Measurements from ENCODE around the gene SCLY.

Gene SCLY

GRCh38 chr2:238138331-238139195 lies 77.8 kb downstream of the SCLY start, which contains the start of gene KLHL30:
TSS of gene KLHL30 (plus strand) at chr2:238138668. CDS start at chr2:238140755, 2,087 bp downstream.
- no peak within 1 kb of the TSS for H3K27ac ChIP-seq (ENCODE audit: low read depth, low read length)
- H3K9me3 ChIP-seq (ENCODE audit: control insufficient read depth, insufficient read depth, low read depth, low read length), result no peaks in the 10 kb centered on the region
- H3K9ac ChIP-seq (ENCODE audit: low read length), result no peak within 1 kb of the TSS
- no peaks in the 10 kb centered on the region for H3K36me3 ChIP-seq (ENCODE audit: control insufficient read depth, insufficient read depth, low read length)
- H3K27me3 ChIP-seq (ENCODE audit: control insufficient read depth, insufficient read depth, low read length), result no peaks in the 10 kb centered on the region
- no peak within 1 kb of the TSS for H3K4me3 ChIP-seq (ENCODE audit: low read depth, low read length)
- H3K4me1 ChIP-seq (ENCODE audit: control insufficient read depth, insufficient read depth, low read length), result peaks cover 11% of the 10 kb centered on the region; the same call in 1 of the 2 replicates

GRCh38 chr2:238139196-238140039 lies 78.6 kb downstream of the SCLY start:
- Histone ChIP-seq H3K9ac (ENCODE audit: low read length) (no peak overlapping the region), H3K4me1 (ENCODE audit: control insufficient read depth, insufficient read depth, low read length) (peaks cover 11% of the 10 kb centered on the region; the same call in 1 of the 2 replicates)

GRCh38 chr2:238140040-238140439 lies 79.2 kb downstream of the SCLY start:
- H3K36me3 ChIP-seq (ENCODE audit: control insufficient read depth, insufficient read depth, low read length), result no peaks in the 10 kb centered on the region
- H3K27me3 ChIP-seq (ENCODE audit: control insufficient read depth, insufficient read depth, low read length), result no peaks in the 10 kb centered on the region
- no peak overlapping the region for H3K4me3 ChIP-seq (ENCODE audit: low read depth, low read length)
- peaks cover 11% of the 10 kb centered on the region; the same call in 1 of the 2 replicates for H3K4me1 ChIP-seq (ENCODE audit: control insufficient read depth, insufficient read depth, low read length)
- no peaks in the 10 kb centered on the region for H3K9me3 ChIP-seq (ENCODE audit: control insufficient read depth, insufficient read depth, low read depth, low read length)
- no peak overlapping the region for H3K27ac ChIP-seq (ENCODE audit: low read depth, low read length)
- no peak overlapping the region for H3K9ac ChIP-seq (ENCODE audit: low read length)

More at GRCh38 chr2:238139196-238140039, 78.6 kb downstream of the SCLY start:
- Histone ChIP-seq H3K4me3 (ENCODE audit: low read depth, low read length) (no peak overlapping the region), H3K9me3 (ENCODE audit: control insufficient read depth, insufficient read depth, low read depth, low read length) (no peaks in the 10 kb centered on the region), H3K27ac (ENCODE audit: low read depth, low read length) (no peak overlapping the region), H3K27me3 (ENCODE audit: control insufficient read depth, insufficient read depth, low read length) (no peaks in the 10 kb centered on the region), H3K36me3 (ENCODE audit: control insufficient read depth, insufficient read depth, low read length) (no peaks in the 10 kb centered on the region)

GRCh38 chr2:238140721-238141540 lies 80.1 kb downstream of the SCLY start:
- Histone ChIP-seq H3K27me3 (ENCODE audit: control insufficient read depth, insufficient read depth, low read length) (no peaks in the 10 kb centered on the region), H3K4me1 (ENCODE audit: control insufficient read depth, insufficient read depth, low read length) (peaks cover 11% of the 10 kb centered on the region; the same call in 1 of the 2 replicates), H3K27ac (ENCODE audit: low read depth, low read length) (no peak overlapping the region), H3K9ac (ENCODE audit: low read length) (no peak overlapping the region), H3K36me3 (ENCODE audit: control insufficient read depth, insufficient read depth, low read length) (no peaks in the 10 kb centered on the region), H3K4me3 (ENCODE audit: low read depth, low read length) (no peak overlapping the region), H3K9me3 (ENCODE audit: control insufficient read depth, insufficient read depth, low read depth, low read length) (no peaks in the 10 kb centered on the region)

GRCh38 chr2:238141541-238142318 lies 80.9 kb downstream of the SCLY start:
- H3K27me3 ChIP-seq (ENCODE audit: control insufficient read depth, insufficient read depth, low read length), result no peaks in the 10 kb centered on the region
- no peak overlapping the region for H3K4me3 ChIP-seq (ENCODE audit: low read depth, low read length)
- H3K9ac ChIP-seq (ENCODE audit: low read length), result no peak overlapping the region
- H3K9me3 ChIP-seq (ENCODE audit: control insufficient read depth, insufficient read depth, low read depth, low read length), result no peaks in the 10 kb centered on the region
- H3K27ac ChIP-seq (ENCODE audit: low read depth, low read length), result no peak overlapping the region
- no peaks in the 10 kb centered on the region for H3K36me3 ChIP-seq (ENCODE audit: control insufficient read depth, insufficient read depth, low read length)
- peaks cover 11% of the 10 kb centered on the region; the same call in 1 of the 2 replicates for H3K4me1 ChIP-seq (ENCODE audit: control insufficient read depth, insufficient read depth, low read length)

GRCh38 chr2:238142382-238143205 lies 81.8 kb downstream of the SCLY start:
- Histone ChIP-seq H3K9ac (ENCODE audit: low read length) (no peak overlapping the region), H3K27ac (ENCODE audit: low read depth, low read length) (no peak overlapping the region), H3K9me3 (ENCODE audit: control insufficient read depth, insufficient read depth, low read depth, low read length) (no peaks in the 10 kb centered on the region), H3K36me3 (ENCODE audit: control insufficient read depth, insufficient read depth, low read length) (no peaks in the 10 kb centered on the region), H3K27me3 (ENCODE audit: control insufficient read depth, insufficient read depth, low read length) (no peaks in the 10 kb centered on the region), H3K4me3 (ENCODE audit: low read depth, low read length) (no peak overlapping the region), H3K4me1 (ENCODE audit: control insufficient read depth, insufficient read depth, low read length) (peaks cover 11% of the 10 kb centered on the region; the same call in 1 of the 2 replicates)

- H3K9ac ChIP-seq (ENCODE audit: low read length), result no peak overlapping the region
- no peak overlapping the region for H3K27ac ChIP-seq (ENCODE audit: low read depth, low read length)
- no peaks in the 10 kb centered on the region for H3K36me3 ChIP-seq (ENCODE audit: control insufficient read depth, insufficient read depth, low read length)
- peaks cover 7% of the 10 kb centered on the region; the same call in 1 of the 2 replicates for H3K4me1 ChIP-seq (ENCODE audit: control insufficient read depth, insufficient read depth, low read length)
- no peaks in the 10 kb centered on the region for H3K9me3 ChIP-seq (ENCODE audit: control insufficient read depth, insufficient read depth, low read depth, low read length)
- H3K27me3 ChIP-seq (ENCODE audit: control insufficient read depth, insufficient read depth, low read length), result no peaks in the 10 kb centered on the region
- no peak overlapping the region for H3K4me3 ChIP-seq (ENCODE audit: low read depth, low read length)
Observed at GRCh38 chr2:238143239-238143951, 82.6 kb downstream of the SCLY start.

- no peaks in the 10 kb centered on the region for H3K27me3 ChIP-seq (ENCODE audit: control insufficient read depth, insufficient read depth, low read length)
Observed at GRCh38 chr2:238144262-238144661, 83.5 kb downstream of the SCLY start.

GRCh38 chr2:238145046-238145445 lies 84.2 kb downstream of the SCLY start:
- Histone ChIP-seq H3K27ac (ENCODE audit: low read depth, low read length) (no peak overlapping the region), H3K36me3 (ENCODE audit: control insufficient read depth, insufficient read depth, low read length) (no peaks in the 10 kb centered on the region), H3K4me1 (ENCODE audit: control insufficient read depth, insufficient read depth, low read length) (no peaks in the 10 kb centered on the region), H3K27me3 (ENCODE audit: control insufficient read depth, insufficient read depth, low read length) (no peaks in the 10 kb centered on the region), H3K4me3 (ENCODE audit: low read depth, low read length) (no peak overlapping the region), H3K9me3 (ENCODE audit: control insufficient read depth, insufficient read depth, low read depth, low read length) (no peaks in the 10 kb centered on the region), H3K9ac (ENCODE audit: low read length) (no peak overlapping the region)

More at GRCh38 chr2:238144262-238144661, 83.5 kb downstream of the SCLY start:
- no peak overlapping the region for H3K9ac ChIP-seq (ENCODE audit: low read length)
- H3K36me3 ChIP-seq (ENCODE audit: control insufficient read depth, insufficient read depth, low read length), result no peaks in the 10 kb centered on the region
- H3K9me3 ChIP-seq (ENCODE audit: control insufficient read depth, insufficient read depth, low read depth, low read length), result no peaks in the 10 kb centered on the region
- no peak overlapping the region for H3K27ac ChIP-seq (ENCODE audit: low read depth, low read length)
- H3K4me3 ChIP-seq (ENCODE audit: low read depth, low read length), result no peak overlapping the region
- H3K4me1 ChIP-seq (ENCODE audit: control insufficient read depth, insufficient read depth, low read length), result no peaks in the 10 kb centered on the region

Data from HUES6 (cell line).